ENCODE data around the gene SLF2.

DNA sequence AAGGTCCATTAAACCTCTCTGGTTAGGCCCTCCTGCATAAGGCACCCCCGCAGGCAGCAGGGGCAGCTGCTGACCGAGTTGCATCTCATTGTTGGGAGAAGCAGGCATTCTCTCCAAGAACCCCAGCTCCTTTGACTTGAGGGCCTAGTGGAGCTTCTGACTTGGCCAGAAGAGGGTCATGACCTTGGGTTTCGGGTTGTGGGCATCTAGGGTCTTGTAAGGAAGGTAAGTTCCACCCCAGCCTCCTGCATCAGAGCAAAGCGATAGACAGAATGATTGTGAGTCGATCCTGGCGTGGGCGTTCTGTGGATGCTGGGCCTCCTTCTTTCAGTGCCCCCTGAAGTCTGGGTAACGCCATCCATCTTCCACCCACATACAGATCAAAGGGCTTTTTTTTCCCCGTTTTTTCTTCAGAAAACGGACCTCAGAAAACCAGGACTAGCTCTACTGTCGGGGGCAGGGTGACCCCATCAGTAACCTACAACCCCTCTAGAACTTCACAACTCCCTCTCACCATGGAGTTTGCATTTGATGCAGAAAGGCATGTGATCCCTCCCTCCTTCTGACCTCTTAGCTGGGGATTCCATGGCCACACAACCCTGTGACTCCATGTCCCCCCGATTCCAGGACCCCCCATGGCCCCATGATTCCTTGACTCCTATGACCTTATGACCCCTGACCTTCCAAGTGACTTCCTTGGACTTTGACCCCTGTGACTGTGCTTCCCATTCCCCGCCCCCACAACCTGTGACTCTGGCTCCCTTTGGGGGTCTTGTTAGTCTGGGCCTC, 59.5 kb downstream of the SLF2 start:
- no peak for TF ChIP-seq POLR2AphosphoS5 (IDR thresholded peaks at IDR 0.05)
- TF ChIP-seq, protein P1, sequence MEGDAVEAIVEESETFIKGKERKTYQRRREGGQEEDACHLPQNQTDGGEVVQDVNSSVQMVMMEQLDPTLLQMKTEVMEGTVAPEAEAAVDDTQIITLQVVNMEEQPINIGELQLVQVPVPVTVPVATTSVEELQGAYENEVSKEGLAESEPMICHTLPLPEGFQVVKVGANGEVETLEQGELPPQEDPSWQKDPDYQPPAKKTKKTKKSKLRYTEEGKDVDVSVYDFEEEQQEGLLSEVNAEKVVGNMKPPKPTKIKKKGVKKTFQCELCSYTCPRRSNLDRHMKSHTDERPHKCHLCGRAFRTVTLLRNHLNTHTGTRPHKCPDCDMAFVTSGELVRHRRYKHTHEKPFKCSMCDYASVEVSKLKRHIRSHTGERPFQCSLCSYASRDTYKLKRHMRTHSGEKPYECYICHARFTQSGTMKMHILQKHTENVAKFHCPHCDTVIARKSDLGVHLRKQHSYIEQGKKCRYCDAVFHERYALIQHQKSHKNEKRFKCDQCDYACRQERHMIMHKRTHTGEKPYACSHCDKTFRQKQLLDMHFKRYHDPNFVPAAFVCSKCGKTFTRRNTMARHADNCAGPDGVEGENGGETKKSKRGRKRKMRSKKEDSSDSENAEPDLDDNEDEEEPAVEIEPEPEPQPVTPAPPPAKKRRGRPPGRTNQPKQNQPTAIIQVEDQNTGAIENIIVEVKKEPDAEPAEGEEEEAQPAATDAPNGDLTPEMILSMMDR (IDR thresholded peaks at IDR 0.05): no peak
- TF ChIP-seq POLR2A (IDR thresholded peaks at IDR 0.05): no peak
- no peak for TF ChIP-seq EP300 (IDR thresholded peaks at IDR 0.05)

All from stomach (tissue), 4 donors.